ENCODE results near the gene ARL2BP. TPM values are rescaled to one million over a fixed set of nuclear protein-coding genes. Genes with fewer than 3 reads are reported as not detected.

Gene ARL2BP
- total and polyA plus RNA-seq, 9 of the 15 experiments (the other 6 are each of a cell fraction or from before 2014, with no cell fraction given), result 16.7 to 41.8 (median 27.2) TPM

DNA sequence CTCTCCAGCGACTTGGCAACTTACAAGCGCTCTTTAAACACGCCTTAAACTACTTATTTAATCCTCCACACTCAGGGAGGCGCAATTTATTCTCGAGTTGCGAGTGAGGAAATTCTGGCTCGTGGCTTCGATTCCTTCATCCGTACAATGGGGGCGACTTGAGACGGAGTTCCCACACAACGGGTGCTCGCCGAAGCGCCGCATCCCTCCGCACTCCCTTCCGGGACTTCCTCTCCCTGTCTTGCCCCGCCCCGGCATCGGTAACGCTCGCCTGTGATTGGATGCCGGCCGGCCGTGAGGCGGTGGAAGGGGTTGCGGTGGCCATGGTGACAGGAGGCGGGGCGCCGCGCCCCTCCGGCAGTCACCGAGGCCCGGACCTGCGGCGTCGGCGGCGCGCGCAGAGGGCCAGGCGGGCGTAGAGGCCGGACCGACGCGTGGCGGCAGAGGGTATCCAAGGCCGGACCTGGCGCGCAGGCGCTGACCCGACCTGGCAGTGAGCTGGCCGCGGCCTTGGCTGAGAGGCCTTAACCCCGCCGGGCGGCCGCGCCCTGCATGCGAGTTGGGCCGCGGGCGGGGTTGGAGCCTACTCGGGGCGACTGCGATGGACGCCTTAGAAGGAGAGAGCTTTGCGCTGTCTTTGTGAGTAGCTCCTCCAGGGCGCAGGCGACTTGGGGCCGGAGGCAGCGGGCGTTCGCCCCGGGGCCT lies at the start of gene ARL2BP (continued):
- TF ChIP-seq, protein P1, sequence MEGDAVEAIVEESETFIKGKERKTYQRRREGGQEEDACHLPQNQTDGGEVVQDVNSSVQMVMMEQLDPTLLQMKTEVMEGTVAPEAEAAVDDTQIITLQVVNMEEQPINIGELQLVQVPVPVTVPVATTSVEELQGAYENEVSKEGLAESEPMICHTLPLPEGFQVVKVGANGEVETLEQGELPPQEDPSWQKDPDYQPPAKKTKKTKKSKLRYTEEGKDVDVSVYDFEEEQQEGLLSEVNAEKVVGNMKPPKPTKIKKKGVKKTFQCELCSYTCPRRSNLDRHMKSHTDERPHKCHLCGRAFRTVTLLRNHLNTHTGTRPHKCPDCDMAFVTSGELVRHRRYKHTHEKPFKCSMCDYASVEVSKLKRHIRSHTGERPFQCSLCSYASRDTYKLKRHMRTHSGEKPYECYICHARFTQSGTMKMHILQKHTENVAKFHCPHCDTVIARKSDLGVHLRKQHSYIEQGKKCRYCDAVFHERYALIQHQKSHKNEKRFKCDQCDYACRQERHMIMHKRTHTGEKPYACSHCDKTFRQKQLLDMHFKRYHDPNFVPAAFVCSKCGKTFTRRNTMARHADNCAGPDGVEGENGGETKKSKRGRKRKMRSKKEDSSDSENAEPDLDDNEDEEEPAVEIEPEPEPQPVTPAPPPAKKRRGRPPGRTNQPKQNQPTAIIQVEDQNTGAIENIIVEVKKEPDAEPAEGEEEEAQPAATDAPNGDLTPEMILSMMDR (IDR thresholded peaks at IDR 0.05 in 2 of 3, conservative IDR thresholded peaks at IDR 0.05 in 1 of 3; ENCODE audit: insufficient read depth in 2 of 3, low read depth in 1 of 3, low read length in 3 of 3), result peak; percentile 26 to 68 (median 29); a peak in 4 of 6 replicates
- TF ChIP-seq ZNF134 (CRISPR knock-in tag; conservative IDR thresholded peaks at IDR 0.05) (no peak), ZNF696 (CRISPR knock-in tag; conservative IDR thresholded peaks at IDR 0.05) (no peak), GTF2F1 (IDR thresholded peaks at IDR 0.05; ENCODE audit: low read depth, low read length) (0 out of 2 replicates have a peak, but pooled peaks have one; percentile 28), NFE2 (IDR thresholded peaks at IDR 0.05; ENCODE audit: low read depth) (no peak), CCNT2 (IDR thresholded peaks at IDR 0.05; ENCODE audit: borderline replicate concordance, extremely low read depth, insufficient read length, low read depth, low read length) (peak; percentile 80), ZBTB17 (CRISPR knock-in tag; IDR thresholded peaks at IDR 0.05) (peak; percentile 38; the same call in 1 of the 2 replicates), U2AF1 (optimal IDR thresholded peaks at IDR 0.05; ENCODE audit: low read depth, low read length) (peak; percentile 30), DMBX1 (CRISPR knock-in tag; IDR thresholded peaks at IDR 0.05; ENCODE audit: borderline replicate concordance) (no peak), HDAC8 (tag; IDR thresholded peaks at IDR 0.05) (no peak), ZNF197 (CRISPR knock-in tag; IDR thresholded peaks at IDR 0.05; ENCODE audit: low read depth) (no peak), ZNF444 (CRISPR knock-in tag; IDR thresholded peaks at IDR 0.05) (no peak), NR1H2 (CRISPR knock-in tag; IDR thresholded peaks at IDR 0.05) (no peak), E2F3 (CRISPR knock-in tag; IDR thresholded peaks at IDR 0.05) (no peak; the same call in 1 of the 2 replicates), NFRKB (IDR thresholded peaks at IDR 0.05; ENCODE audit: low read depth) (no peak; the same call in 1 of the 2 replicates), SMAD4 (CRISPR knock-in tag; conservative IDR thresholded peaks at IDR 0.05) (peak; percentile 28), ZNF12 (CRISPR knock-in tag; IDR thresholded peaks at IDR 0.05) (no peak), MTA3 (IDR thresholded peaks at IDR 0.05; ENCODE audit: borderline replicate concordance) (peak; percentile 38; the same call in 1 of the 2 replicates)
- TF ChIP-seq, protein P2, sequence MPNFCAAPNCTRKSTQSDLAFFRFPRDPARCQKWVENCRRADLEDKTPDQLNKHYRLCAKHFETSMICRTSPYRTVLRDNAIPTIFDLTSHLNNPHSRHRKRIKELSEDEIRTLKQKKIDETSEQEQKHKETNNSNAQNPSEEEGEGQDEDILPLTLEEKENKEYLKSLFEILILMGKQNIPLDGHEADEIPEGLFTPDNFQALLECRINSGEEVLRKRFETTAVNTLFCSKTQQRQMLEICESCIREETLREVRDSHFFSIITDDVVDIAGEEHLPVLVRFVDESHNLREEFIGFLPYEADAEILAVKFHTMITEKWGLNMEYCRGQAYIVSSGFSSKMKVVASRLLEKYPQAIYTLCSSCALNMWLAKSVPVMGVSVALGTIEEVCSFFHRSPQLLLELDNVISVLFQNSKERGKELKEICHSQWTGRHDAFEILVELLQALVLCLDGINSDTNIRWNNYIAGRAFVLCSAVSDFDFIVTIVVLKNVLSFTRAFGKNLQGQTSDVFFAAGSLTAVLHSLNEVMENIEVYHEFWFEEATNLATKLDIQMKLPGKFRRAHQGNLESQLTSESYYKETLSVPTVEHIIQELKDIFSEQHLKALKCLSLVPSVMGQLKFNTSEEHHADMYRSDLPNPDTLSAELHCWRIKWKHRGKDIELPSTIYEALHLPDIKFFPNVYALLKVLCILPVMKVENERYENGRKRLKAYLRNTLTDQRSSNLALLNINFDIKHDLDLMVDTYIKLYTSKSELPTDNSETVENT (CRISPR knock-in tag; IDR thresholded peaks at IDR 0.05), result no peak; the same call in 1 of the 2 replicates
- TF ChIP-seq, protein P3, sequence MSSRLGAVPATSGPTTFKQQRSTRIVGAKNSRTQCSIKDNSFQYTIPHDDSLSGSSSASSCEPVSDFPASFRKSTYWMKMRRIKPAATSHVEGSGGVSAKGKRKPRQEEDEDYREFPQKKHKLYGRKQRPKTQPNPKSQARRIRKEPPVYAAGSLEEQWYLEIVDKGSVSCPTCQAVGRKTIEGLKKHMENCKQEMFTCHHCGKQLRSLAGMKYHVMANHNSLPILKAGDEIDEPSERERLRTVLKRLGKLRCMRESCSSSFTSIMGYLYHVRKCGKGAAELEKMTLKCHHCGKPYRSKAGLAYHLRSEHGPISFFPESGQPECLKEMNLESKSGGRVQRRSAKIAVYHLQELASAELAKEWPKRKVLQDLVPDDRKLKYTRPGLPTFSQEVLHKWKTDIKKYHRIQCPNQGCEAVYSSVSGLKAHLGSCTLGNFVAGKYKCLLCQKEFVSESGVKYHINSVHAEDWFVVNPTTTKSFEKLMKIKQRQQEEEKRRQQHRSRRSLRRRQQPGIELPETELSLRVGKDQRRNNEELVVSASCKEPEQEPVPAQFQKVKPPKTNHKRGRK (tag; IDR thresholded peaks at IDR 0.05), result no peak

Data from K562 (cell line).